ENCODE measurements around the gene FAM240B.

DNA sequence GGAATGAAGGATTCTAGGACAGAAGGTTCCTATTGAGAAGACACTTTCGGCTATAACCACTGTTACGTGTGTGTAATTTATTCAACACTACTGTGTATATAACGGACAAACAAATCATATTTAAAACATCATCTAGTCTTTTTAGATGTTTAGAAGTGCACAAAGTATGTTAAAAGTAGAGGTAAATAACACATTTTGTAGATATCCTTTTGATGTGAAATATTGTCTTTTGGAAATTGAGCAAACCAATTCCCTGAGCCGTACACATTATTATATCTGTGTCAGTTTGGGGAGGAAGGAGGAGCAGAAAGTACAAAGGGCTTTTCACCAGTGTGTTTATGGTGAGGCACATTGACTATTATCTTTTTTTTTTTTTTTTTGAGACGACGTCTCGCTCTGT lies 60.4 kb downstream of the FAM240B start:
- no peak for TF ChIP-seq POLR2A (IDR thresholded peaks at IDR 0.05)
- TF ChIP-seq, protein P1, sequence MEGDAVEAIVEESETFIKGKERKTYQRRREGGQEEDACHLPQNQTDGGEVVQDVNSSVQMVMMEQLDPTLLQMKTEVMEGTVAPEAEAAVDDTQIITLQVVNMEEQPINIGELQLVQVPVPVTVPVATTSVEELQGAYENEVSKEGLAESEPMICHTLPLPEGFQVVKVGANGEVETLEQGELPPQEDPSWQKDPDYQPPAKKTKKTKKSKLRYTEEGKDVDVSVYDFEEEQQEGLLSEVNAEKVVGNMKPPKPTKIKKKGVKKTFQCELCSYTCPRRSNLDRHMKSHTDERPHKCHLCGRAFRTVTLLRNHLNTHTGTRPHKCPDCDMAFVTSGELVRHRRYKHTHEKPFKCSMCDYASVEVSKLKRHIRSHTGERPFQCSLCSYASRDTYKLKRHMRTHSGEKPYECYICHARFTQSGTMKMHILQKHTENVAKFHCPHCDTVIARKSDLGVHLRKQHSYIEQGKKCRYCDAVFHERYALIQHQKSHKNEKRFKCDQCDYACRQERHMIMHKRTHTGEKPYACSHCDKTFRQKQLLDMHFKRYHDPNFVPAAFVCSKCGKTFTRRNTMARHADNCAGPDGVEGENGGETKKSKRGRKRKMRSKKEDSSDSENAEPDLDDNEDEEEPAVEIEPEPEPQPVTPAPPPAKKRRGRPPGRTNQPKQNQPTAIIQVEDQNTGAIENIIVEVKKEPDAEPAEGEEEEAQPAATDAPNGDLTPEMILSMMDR (IDR thresholded peaks at IDR 0.05): no peak

Data from adrenal gland (tissue), 5 donors.